H1 (cell line): ENCODE data around the gene DGKI.

Source experiments
- ASH2L ChIP-seq: fragments of 200-600, 300-600 bp; sonication (generic); IDR thresholded peaks from one replicate; pipeline ENCODE4 v1.7.1; 2017; ENCODE audit warnings: low read length
- CBX5 ChIP-seq: fragments of 300-800, 300-1000 bp; sonication (generic); IDR thresholded peaks from 2 replicates; pipeline ENCODE4 v1.7.1; 2016; ENCODE audit warnings: antibody characterized with exemption, low read length, low read depth
- CHD2 ChIP-seq: IDR thresholded peaks from 2 replicates; pipeline ENCODE4 v1.6.1; 2012; ENCODE audit warnings: low read length, improper control_type of control experiment
- CTCF ChIP-seq, 3 experiments: IDR thresholded peaks; 1 replicate in 2 of 3; 2 replicates in 1 of 3; pipeline versions ENCODE4 v1.5.1 to v1.6.1; 2011; ENCODE audit warnings: low read length in 3 of 3, mild to moderate bottlenecking in 3 of 3, inconsistent platforms in 2 of 3, low read depth in 1 of 3, moderate library complexity in 1 of 3; ENCODE audit not compliant: insufficient read depth in 1 of 3; ENCODE audit errors: control extremely low read depth in 1 of 3
- EP300 ChIP-seq, 2 experiments: IDR thresholded peaks; 1 replicate in 1 of 2; 2 replicates in 1 of 2; pipeline ENCODE4 v1.6.1; 2011 to 2012; ENCODE audit warnings: low read depth in 2 of 2, low read length in 2 of 2, mild to moderate bottlenecking in 2 of 2, borderline replicate concordance in 1 of 2, inconsistent platforms in 1 of 2, moderate library complexity in 1 of 2
- FOSL1 ChIP-seq: IDR thresholded peaks from 2 replicates; pipeline ENCODE4 v1.6.1; 2011; ENCODE audit warnings: mild to moderate bottlenecking, low read depth, low read length, moderate library complexity; ENCODE audit not compliant: insufficient read depth
- GTF2F1 ChIP-seq: IDR thresholded peaks from 2 replicates; pipeline ENCODE4 v1.6.1; 2012; ENCODE audit warnings: low read depth, low read length, improper control_type of control experiment, borderline replicate concordance
- POLR2A ChIP-seq, 2 experiments: IDR thresholded peaks; 1 replicate in 1 of 2; 2 replicates in 1 of 2; pipeline ENCODE4 v1.6.1; 2011; ENCODE audit warnings: low read depth in 2 of 2, low read length in 2 of 2, mild to moderate bottlenecking in 2 of 2; ENCODE audit errors: control extremely low read depth in 1 of 2
- RFX5 ChIP-seq: IDR thresholded peaks from 2 replicates; pipeline ENCODE4 v1.6.1; 2011; ENCODE audit warnings: low read depth, low read length, improper control_type of control experiment, borderline replicate concordance
- RNF2 ChIP-seq: fragments of 200-900, 300-1000 bp; sonication (generic); IDR thresholded peaks from 2 replicates; pipeline ENCODE4 v1.7.1; 2016; ENCODE audit warnings: borderline replicate concordance, low read depth, mild to moderate bottlenecking, antibody characterized with exemption, low read length; ENCODE audit not compliant: poor library complexity, severe bottlenecking; ENCODE audit errors: missing control alignments
- SIN3A ChIP-seq, 2 experiments: IDR thresholded peaks in 1 of 2; conservative IDR thresholded peaks in 1 of 2; 2 replicates each; pipeline ENCODE4 v1.6.1; 2011 to 2012; ENCODE audit warnings: low read length in 2 of 2, improper control_type of control experiment in 1 of 2, low read depth in 1 of 2, mild to moderate bottlenecking in 1 of 2
- SP1 ChIP-seq: IDR thresholded peaks from 2 replicates; pipeline ENCODE4 v1.6.1; 2011; ENCODE audit warnings: low read depth, low read length
- SRF ChIP-seq: IDR thresholded peaks from 2 replicates; pipeline ENCODE4 v1.6.1; 2011; ENCODE audit warnings: mild to moderate bottlenecking, low read depth, low read length, moderate library complexity
- TAF1 ChIP-seq: IDR thresholded peaks from 2 replicates; pipeline ENCODE4 v1.6.1; 2011; ENCODE audit warnings: mild to moderate bottlenecking, low read depth, low read length

- TF ChIP-seq CTCF (IDR thresholded peaks at IDR 0.05; ENCODE audit: control extremely low read depth in 1 of 3, insufficient read depth in 1 of 3, low read depth in 1 of 3, low read length in 3 of 3) (no peak), FOSL1 (no peak), POLR2A (IDR thresholded peaks at IDR 0.05; ENCODE audit: control extremely low read depth in 1 of 2, low read depth in 2 of 2, low read length in 2 of 2) (no peak), CBX5 (no peak), CHD2 (no peak), EP300 (IDR thresholded peaks at IDR 0.05; ENCODE audit: borderline replicate concordance in 1 of 2, low read depth in 2 of 2, low read length in 2 of 2) (no peak), GTF2F1 (no peak), SP1 (no peak), RFX5 (no peak), RNF2 (no peak), SRF (no peak), ASH2L (no peak), TAF1 (no peak), SIN3A (conservative IDR thresholded peaks at IDR 0.05 in 1 of 2, IDR thresholded peaks at IDR 0.05 in 1 of 2; ENCODE audit: low read depth in 1 of 2, low read length in 2 of 2) (no peak)
Observed at GRCh38 chr7:137611606-137612005, 235.2 kb downstream of the DGKI start.
